ENCODE measurements around the gene LGALS4. TPM values are rescaled to one million over a fixed set of nuclear protein-coding genes. Genes with fewer than 3 reads are reported as not detected.
"Not testable (repeated sequence)": the region's sequence is repeated elsewhere in the genome, so short reads cannot be mapped to it uniquely, and the experiment has no call there.

LGALS4 gene
- total RNA-seq, 1 donor from 2014 or later: 0.46 TPM

GRCh38 chr19:38785187-38785699 lies 27.5 kb downstream of the LGALS4 start:
- Mint-ChIP-seq H3K4me1 (ENCODE audit: unreplicated experiment) (peaks cover 8% of the 10 kb centered on the region), H3K9me3 (ENCODE audit: unreplicated experiment) (no peaks in the 10 kb centered on the region), H3K4me3 (ENCODE audit: unreplicated experiment) (no peak overlapping the region), H3K27ac (ENCODE audit: unreplicated experiment) (no peak overlapping the region), H3K36me3 (ENCODE audit: low read depth, unreplicated experiment) (no peaks in the 10 kb centered on the region), H3K27me3 (ENCODE audit: unreplicated experiment) (peaks cover 7% of the 10 kb centered on the region)
- no peak for DNase-seq (ENCODE audit: low spot score)
- no peak for TF ChIP-seq CTCF (IDR thresholded peaks at IDR 0.05; ENCODE audit: unreplicated experiment)

GRCh38 chr19:38784224-38784623 lies 28.5 kb downstream of the LGALS4 start:
- no peak overlapping the region for H3K4me3 Mint-ChIP-seq (ENCODE audit: unreplicated experiment)
- no peak for TF ChIP-seq CTCF (IDR thresholded peaks at IDR 0.05; ENCODE audit: unreplicated experiment)
- H3K4me1 Mint-ChIP-seq (ENCODE audit: unreplicated experiment): peaks cover 8% of the 10 kb centered on the region
- H3K27ac Mint-ChIP-seq (ENCODE audit: unreplicated experiment): no peak overlapping the region
- no peak for DNase-seq (ENCODE audit: low spot score)
- H3K27me3 Mint-ChIP-seq (ENCODE audit: unreplicated experiment): peaks cover 7% of the 10 kb centered on the region
- no peaks in the 10 kb centered on the region for H3K9me3 Mint-ChIP-seq (ENCODE audit: unreplicated experiment)
- H3K36me3 Mint-ChIP-seq (ENCODE audit: low read depth, unreplicated experiment): no peaks in the 10 kb centered on the region

GRCh38 chr19:38782212-38782611 lies 30.5 kb downstream of the LGALS4 start:
- DNase-seq (ENCODE audit: low spot score); H3K36me3 Mint-ChIP-seq (ENCODE audit: low read depth, unreplicated experiment); H3K9me3 Mint-ChIP-seq (ENCODE audit: unreplicated experiment); H3K4me3 Mint-ChIP-seq (ENCODE audit: unreplicated experiment); H3K27ac Mint-ChIP-seq (ENCODE audit: unreplicated experiment); H3K4me1 Mint-ChIP-seq (ENCODE audit: unreplicated experiment); H3K27me3 Mint-ChIP-seq (ENCODE audit: unreplicated experiment): not testable (repeated sequence)

GRCh38 chr19:38781058-38781457 lies 31.7 kb downstream of the LGALS4 start:
- no peaks in the 10 kb centered on the region for H3K36me3 Mint-ChIP-seq (ENCODE audit: low read depth, unreplicated experiment)
- TF ChIP-seq CTCF (IDR thresholded peaks at IDR 0.05; ENCODE audit: unreplicated experiment): no peak
- H3K27ac Mint-ChIP-seq (ENCODE audit: unreplicated experiment): no peak overlapping the region
- H3K9me3 Mint-ChIP-seq (ENCODE audit: unreplicated experiment): no peaks in the 10 kb centered on the region
- H3K27me3 Mint-ChIP-seq (ENCODE audit: unreplicated experiment): peaks cover 1% of the 10 kb centered on the region
- no peak overlapping the region for H3K4me3 Mint-ChIP-seq (ENCODE audit: unreplicated experiment)
- H3K4me1 Mint-ChIP-seq (ENCODE audit: unreplicated experiment): peaks cover 8% of the 10 kb centered on the region
- DNase-seq (ENCODE audit: low spot score): no peak

GRCh38 chr19:38780443-38780842 lies 32.3 kb downstream of the LGALS4 start:
- no peak for DNase-seq (ENCODE audit: low spot score)
- Mint-ChIP-seq H3K36me3 (ENCODE audit: low read depth, unreplicated experiment) (no peaks in the 10 kb centered on the region), H3K9me3 (ENCODE audit: unreplicated experiment) (no peaks in the 10 kb centered on the region), H3K4me1 (ENCODE audit: unreplicated experiment) (peaks cover 8% of the 10 kb centered on the region), H3K4me3 (ENCODE audit: unreplicated experiment) (no peak overlapping the region), H3K27ac (ENCODE audit: unreplicated experiment) (no peak overlapping the region), H3K27me3 (ENCODE audit: unreplicated experiment) (no peaks in the 10 kb centered on the region)
- no peak for TF ChIP-seq CTCF (IDR thresholded peaks at IDR 0.05; ENCODE audit: unreplicated experiment)

Data from endothelial cell (in vitro differentiated cells).